ENCODE data around the gene JMJD8. TPM values are rescaled to one million over a fixed set of nuclear protein-coding genes. Genes with fewer than 3 reads are reported as not detected.

The JMJD8 gene
- total and polyA plus RNA-seq, 2 donors (not counting 1 experiment from before 2014, with no cell fraction given): 23.8 to 31.5 TPM

DNA sequence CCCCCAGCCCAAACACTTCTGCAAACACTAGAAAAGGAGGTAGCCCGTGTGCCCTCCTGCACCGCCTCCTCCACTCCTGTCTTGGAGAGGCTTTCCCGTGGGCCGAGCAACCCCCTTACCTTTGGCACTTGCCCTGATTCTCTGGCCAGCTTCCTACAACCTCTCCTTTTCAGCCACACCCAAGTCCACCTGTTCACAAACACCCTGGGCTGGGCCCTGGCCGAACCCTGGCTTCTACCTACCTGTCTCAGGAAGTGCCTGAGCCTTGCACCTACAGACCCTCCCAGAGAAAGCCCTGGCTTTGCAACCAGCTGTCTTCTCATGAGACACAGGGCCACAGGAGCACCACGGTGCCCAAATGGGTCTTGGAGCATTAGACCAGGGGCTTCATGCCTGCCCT is 34.8 kb upstream of the JMJD8 start:
- no peaks in the 10 kb centered on the region for H3K27me3 ChIP-seq (ENCODE audit: control insufficient read depth, insufficient read depth, low read length)
- no peaks in the 10 kb centered on the region for H3K79me2 ChIP-seq (ENCODE audit: control insufficient read depth, insufficient read depth, low read length)
- no peak overlapping the region for H3K4me2 ChIP-seq (ENCODE audit: extremely low read depth, insufficient read depth, low read length)
- peaks cover 14% of the 10 kb centered on the region for H3K4me1 ChIP-seq (ENCODE audit: control insufficient read depth, extremely low read depth, insufficient read depth, low read length)
- DNase-seq (ENCODE audit: low read depth in 2 of 2): no peak
- H2AFZ ChIP-seq (ENCODE audit: low read length): no peak overlapping the region
- H4K20me1 ChIP-seq (ENCODE audit: control insufficient read depth, extremely low read depth, insufficient read depth, low read length): no peaks in the 10 kb centered on the region
- H3K36me3 ChIP-seq (ENCODE audit: control insufficient read depth, insufficient read depth, low read length): peaks cover 2% of the 10 kb centered on the region
- no peak overlapping the region for H3K9ac ChIP-seq (ENCODE audit: insufficient read depth, low read length)
- H3K27ac ChIP-seq (ENCODE audit: insufficient read depth, low read length): no peak overlapping the region
- no peak for TF ChIP-seq CTCF (conservative IDR thresholded peaks at IDR 0.05 in 1 of 2, IDR thresholded peaks at IDR 0.05 in 1 of 2; ENCODE audit: low read depth in 1 of 2, low read length in 2 of 2)
- no peaks in the 10 kb centered on the region for H3K9me3 ChIP-seq (ENCODE audit: control insufficient read depth, insufficient read depth, low read depth, low read length)
- no peak overlapping the region for H3K4me3 ChIP-seq (replicated peaks in 1 of 4; ENCODE audit: control extremely low read depth in 1 of 4, insufficient read depth in 1 of 4, low read depth in 3 of 4, low read length in 4 of 4)

GRCh38 chr16:718389-718788 is 34.3 kb upstream of the JMJD8 start:
- no peaks in the 10 kb centered on the region for H3K9me3 ChIP-seq (ENCODE audit: control insufficient read depth, insufficient read depth, low read depth, low read length)
- no peak for TF ChIP-seq EZH2 (IDR thresholded peaks at IDR 0.05; ENCODE audit: low read length, missing control alignments)
- no peak for TF ChIP-seq CTCF (conservative IDR thresholded peaks at IDR 0.05 in 1 of 2, IDR thresholded peaks at IDR 0.05 in 1 of 2; ENCODE audit: low read depth in 1 of 2, low read length in 2 of 2)

GRCh38 chr16:717450-718245 is 33.5 kb upstream of the JMJD8 start:
- Histone ChIP-seq H3K4me2 (ENCODE audit: extremely low read depth, insufficient read depth, low read length) (no peak overlapping the region), H4K20me1 (ENCODE audit: control insufficient read depth, extremely low read depth, insufficient read depth, low read length) (no peaks in the 10 kb centered on the region), H3K36me3 (ENCODE audit: control insufficient read depth, insufficient read depth, low read length) (no peaks in the 10 kb centered on the region), H3K27ac (ENCODE audit: insufficient read depth, low read length) (no peak overlapping the region), H3K79me2 (ENCODE audit: control insufficient read depth, insufficient read depth, low read length) (no peaks in the 10 kb centered on the region), H3K4me1 (ENCODE audit: control insufficient read depth, extremely low read depth, insufficient read depth, low read length) (peaks cover 14% of the 10 kb centered on the region), H3K9me3 (ENCODE audit: control insufficient read depth, insufficient read depth, low read depth, low read length) (no peaks in the 10 kb centered on the region), H3K9ac (ENCODE audit: insufficient read depth, low read length) (no peak overlapping the region), H3K27me3 (ENCODE audit: control insufficient read depth, insufficient read depth, low read length) (no peaks in the 10 kb centered on the region), H2AFZ (ENCODE audit: low read length) (no peak overlapping the region), H3K4me3 (replicated peaks in 1 of 4; ENCODE audit: control extremely low read depth in 1 of 4, insufficient read depth in 1 of 4, low read depth in 3 of 4, low read length in 4 of 4) (no peak overlapping the region)
- DNase-seq (ENCODE audit: low read depth in 2 of 2): no peak
- no peak for TF ChIP-seq EZH2 (IDR thresholded peaks at IDR 0.05; ENCODE audit: low read length, missing control alignments)

More at GRCh38 chr16:718389-718788, 34.3 kb upstream of the JMJD8 start:
- no peak overlapping the region for H3K4me3 ChIP-seq (replicated peaks in 1 of 4; ENCODE audit: control extremely low read depth in 1 of 4, insufficient read depth in 1 of 4, low read depth in 3 of 4, low read length in 4 of 4)
- H3K27me3 ChIP-seq (ENCODE audit: control insufficient read depth, insufficient read depth, low read length): no peaks in the 10 kb centered on the region
- DNase-seq (ENCODE audit: low read depth in 2 of 2): no peak
- H3K4me2 ChIP-seq (ENCODE audit: extremely low read depth, insufficient read depth, low read length): no peak overlapping the region
- H3K4me1 ChIP-seq (ENCODE audit: control insufficient read depth, extremely low read depth, insufficient read depth, low read length): peaks cover 14% of the 10 kb centered on the region
- H3K36me3 ChIP-seq (ENCODE audit: control insufficient read depth, insufficient read depth, low read length): peaks cover 2% of the 10 kb centered on the region
- H3K79me2 ChIP-seq (ENCODE audit: control insufficient read depth, insufficient read depth, low read length): no peaks in the 10 kb centered on the region
- no peak overlapping the region for H3K9ac ChIP-seq (ENCODE audit: insufficient read depth, low read length)
- no peak overlapping the region for H3K27ac ChIP-seq (ENCODE audit: insufficient read depth, low read length)
- H4K20me1 ChIP-seq (ENCODE audit: control insufficient read depth, extremely low read depth, insufficient read depth, low read length): no peaks in the 10 kb centered on the region
- no peak overlapping the region for H2AFZ ChIP-seq (ENCODE audit: low read length)
